IPS-11a (cell line): ENCODE results near the gene GPR141.

Source experiments
- H3K4me3 ChIP-seq: one replicate; pipeline ENCODE4 v1.5.1; 2013; ENCODE audit warnings: low read depth, low read length, control low read depth

GPR141 gene

GRCh38 chr7:37683246-37684120, at the start of gene GPR141:
GPR141 (plus strand) TSS chr7:37683766; CDS start chr7:37740394, 56,628 bp downstream.
- H3K4me3 ChIP-seq = no peak within 1 kb of the TSS

DNA sequence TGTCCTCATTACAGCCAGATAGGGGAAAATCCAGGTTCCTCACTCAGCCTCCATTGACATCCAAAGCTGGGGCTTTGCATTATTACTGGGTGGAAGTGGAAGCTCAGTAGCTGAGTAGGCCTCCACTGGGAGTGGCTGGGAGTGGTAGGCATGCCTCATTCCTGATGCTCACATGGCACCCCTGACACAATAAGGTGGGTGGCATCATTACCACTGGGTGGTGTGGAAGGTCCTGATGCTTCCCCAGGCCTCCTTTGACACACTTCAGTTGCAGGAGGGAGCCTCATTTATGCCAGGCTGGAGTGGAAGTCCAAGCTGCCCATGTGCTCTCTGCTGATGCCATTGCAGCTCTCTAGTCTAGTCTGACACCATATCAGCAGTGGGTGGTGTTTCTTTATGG, 48.2 kb upstream of the GPR141 start:
- H3K4me3 ChIP-seq = no peak overlapping the region

DNA sequence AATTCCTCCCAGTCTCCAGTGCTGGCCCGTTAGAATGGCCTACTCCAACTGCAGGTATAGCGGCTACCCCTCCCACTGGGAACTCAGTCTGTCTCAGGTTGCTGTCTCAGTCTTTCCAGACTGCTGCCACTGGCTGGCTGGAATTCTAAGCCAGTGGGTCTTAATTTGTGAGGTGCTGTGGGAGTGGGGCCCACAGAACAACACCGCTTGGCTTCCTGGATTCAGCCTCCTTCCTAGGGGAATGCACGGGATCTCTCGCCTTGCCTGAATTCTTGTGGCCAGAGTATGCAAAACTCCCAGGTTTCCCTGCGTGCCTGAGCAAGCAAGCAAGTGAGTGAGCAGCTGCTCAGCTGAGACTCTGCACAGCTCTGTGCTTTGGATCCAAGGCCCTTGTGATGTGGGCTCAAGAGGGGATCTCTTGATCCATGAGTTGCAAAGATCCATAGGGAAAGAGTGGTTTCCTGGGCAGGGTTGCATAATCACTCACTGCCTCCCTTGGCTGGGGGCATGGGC, 41.5 kb upstream of the GPR141 start:
- no peak overlapping the region for H3K4me3 ChIP-seq

- no peak overlapping the region for H3K4me3 ChIP-seq
Observed at GRCh38 chr7:37643876-37644275, 39.7 kb upstream of the GPR141 start.

DNA sequence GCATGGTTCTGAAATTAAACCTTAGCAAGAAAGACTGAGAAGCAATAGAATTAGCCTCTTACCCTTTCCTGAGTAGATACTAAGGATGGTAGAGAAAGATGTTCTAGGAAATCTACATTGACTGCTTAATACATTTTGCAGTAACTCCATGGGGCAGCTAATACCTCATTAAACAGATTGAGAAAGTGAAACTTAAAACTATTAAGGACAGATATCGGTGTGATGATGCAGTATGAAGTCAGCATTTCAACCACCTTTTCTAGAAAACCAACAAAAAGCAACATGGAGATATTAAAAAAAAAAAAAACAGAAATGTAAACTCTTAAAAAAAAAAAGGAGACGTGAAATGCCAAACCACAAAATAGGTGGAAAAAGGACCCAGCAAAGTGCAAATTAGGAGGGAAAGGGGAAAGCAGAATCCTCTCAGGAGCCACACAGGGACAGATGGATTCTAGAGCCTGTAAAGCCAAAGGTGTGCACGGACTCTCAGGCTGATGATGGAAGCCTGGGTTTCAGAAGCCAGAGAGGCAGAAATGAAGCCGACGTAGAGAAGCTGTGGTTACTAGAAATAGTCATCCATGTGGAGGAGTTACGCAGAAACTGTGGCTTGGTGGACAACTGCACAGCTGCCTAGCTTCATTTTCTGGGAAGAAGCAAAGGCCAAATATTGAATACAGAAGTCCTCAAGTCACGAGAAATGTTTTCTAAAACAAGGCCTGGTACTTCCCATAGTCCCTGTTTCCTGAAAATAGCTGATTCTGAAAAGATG, 38.1 kb upstream of the GPR141 start:
- no peak overlapping the region for H3K4me3 ChIP-seq

- H3K4me3 ChIP-seq = no peak overlapping the region
Observed at GRCh38 chr7:37656913-37657530, 26.5 kb upstream of the GPR141 start.

DNA sequence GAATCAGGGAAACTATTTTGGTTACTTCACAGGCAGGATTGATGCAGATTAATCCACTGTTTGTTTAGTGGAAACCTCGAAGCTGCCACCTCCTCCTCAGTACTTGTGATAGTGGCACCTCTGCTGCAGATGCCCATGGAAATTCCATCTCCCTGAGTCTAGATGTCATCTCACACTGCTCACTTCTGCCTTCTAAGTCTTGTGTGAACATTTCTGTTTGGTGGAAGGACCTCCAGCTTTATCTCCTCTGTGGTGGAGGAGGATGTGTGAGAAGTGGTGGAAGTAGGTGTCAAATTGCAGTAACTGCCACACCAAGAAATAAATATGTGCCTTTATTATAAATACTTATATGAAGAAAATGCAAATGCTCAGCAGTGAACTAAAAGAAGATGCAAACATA, 25.8 kb upstream of the GPR141 start:
- no peak overlapping the region for H3K4me3 ChIP-seq

GRCh38 chr7:37659971-37660565, 23.5 kb upstream of the GPR141 start:
- no peak overlapping the region for H3K4me3 ChIP-seq

- H3K4me3 ChIP-seq = no peak overlapping the region
Observed at GRCh38 chr7:37660614-37661013, 23.0 kb upstream of the GPR141 start.

DNA sequence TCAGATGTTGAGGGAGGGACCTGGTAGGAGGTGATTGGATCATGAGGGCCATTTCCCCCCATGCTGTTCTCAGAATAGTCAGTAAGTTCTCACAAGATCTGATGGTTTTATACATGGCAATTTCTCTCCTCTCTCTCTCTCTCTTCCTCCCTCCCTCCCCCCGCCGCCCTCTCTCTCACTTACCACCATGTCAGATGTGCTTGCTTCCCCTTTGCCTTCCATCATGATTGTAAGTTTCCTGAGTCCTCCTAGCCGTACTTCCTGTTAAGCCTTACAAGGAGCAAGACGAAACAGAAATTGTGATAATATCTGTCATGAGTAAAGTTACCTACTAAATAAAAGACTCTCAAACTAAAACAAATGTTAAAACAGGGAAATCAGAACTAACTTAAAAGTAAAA, 19.9 kb upstream of the GPR141 start:
- H3K4me3 ChIP-seq = no peak overlapping the region

- H3K4me3 ChIP-seq = no peak overlapping the region
Observed at GRCh38 chr7:37665352-37666022, 18.1 kb upstream of the GPR141 start.

DNA sequence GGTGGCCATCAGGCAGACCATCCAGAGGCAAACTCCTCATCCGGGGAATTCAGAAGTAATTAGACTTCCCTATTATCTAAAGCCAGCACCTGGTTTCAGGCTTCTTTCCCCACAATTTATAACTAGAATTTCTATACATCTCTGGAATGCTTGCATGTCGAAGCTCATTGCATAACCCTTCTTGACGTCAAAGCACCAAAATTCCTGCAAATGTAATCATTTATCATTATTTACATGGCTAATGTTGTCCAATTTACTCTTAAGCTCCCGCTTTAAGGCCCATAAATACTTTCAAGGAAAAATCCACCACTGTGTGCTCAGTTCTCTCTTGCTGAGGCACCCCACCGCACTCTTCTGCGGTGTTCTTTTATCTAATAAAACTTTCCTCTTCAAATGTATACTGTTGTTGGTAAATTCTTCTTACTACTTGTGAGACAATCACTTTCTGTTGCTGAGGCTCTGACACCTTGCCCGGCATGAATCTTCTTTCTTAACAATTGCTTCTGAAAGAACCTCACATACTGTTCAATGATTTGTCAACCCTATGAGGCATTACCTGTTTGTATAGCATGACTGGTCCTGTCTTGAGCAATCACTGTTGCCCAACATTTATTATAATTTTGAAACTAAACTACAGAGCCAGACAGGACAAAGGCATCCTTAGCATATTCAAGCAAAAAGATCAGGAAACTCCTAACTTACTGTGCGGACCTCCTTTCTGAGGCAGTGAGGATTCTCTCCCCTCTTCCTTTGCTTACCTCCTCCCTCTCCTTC, 17.4 kb upstream of the GPR141 start:
- H3K4me3 ChIP-seq = no peak overlapping the region

DNA sequence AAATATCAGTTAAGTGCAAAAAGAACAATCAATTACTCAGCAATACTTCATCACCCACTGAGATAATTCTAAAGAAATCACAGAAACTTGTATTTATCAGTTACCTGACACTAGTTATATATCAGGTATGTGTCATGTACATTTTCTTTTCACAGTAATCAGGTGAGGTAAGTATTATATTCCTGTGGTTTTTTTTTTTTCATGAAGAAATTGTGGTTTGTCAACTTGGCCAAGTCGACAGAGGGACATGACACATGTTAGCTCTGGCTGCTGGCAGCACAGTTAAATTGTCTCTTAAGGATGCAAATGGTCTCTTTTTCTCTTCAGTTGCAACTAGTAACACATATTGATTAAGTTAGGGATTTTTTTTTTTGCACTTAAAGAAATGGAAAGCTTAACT, 13.7 kb upstream of the GPR141 start:
- H3K4me3 ChIP-seq = no peak overlapping the region

GRCh38 chr7:37670436-37670835, 13.1 kb upstream of the GPR141 start:
- no peak overlapping the region for H3K4me3 ChIP-seq

DNA sequence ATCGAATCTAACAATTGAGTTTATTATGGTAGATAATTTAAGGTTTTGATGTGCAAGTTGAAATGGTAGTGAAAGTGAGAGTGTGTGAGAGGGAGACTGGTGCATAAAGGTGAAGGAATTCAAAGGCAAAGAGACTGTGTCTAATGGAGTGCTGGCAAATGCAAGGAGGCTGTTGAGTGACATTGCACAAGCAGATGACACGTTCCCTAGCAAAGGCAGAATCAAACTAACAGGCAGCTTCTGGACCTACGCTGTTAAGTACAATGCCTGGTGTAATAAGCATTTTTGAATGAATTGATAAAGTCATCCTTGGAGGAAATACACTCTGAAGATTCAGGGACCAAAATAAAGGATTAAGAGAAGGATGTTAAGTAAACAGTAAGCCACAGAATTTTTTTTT, 11.7 kb upstream of the GPR141 start:
- H3K4me3 ChIP-seq = no peak overlapping the region

- no peak overlapping the region for H3K4me3 ChIP-seq
Observed at GRCh38 chr7:37672926-37673325, 10.6 kb upstream of the GPR141 start.

- H3K4me3 ChIP-seq = no peak overlapping the region
Observed at GRCh38 chr7:37673523-37673922, 10.0 kb upstream of the GPR141 start.

DNA sequence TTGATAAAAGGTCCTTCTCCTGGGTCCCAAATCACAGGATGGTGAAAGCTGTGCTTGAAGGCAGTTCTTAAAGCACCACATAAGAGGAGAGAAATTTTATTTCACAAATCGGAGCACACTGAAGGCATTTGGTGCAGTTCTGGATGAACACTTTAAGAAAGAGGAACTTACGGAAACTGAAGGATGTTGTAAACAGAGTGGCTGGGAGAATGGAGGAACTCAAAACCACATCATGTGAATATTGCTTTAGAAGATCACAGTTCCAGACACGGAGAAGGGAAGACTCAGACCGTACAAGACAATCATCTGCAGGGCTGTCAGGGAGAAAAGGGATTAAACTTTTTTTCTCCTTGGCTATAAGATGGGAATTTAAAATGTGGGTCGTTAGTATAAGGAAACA, 9.0 kb upstream of the GPR141 start:
- H3K4me3 ChIP-seq = no peak overlapping the region

GRCh38 chr7:37675749-37676148, 7.8 kb upstream of the GPR141 start:
- no peak overlapping the region for H3K4me3 ChIP-seq

- H3K4me3 ChIP-seq = no peak overlapping the region
Observed at GRCh38 chr7:37684927-37685326, 1.4 kb downstream of the GPR141 start.
